HG03432 (cell line): ENCODE data around the gene RAB39B.

Source experiments
- ATAC-seq: cut with Tn5 transposase; IDR thresholded peaks from one replicate; pipeline ENCODE4 v1.9.1; 2021; ENCODE audit warnings: mild to moderate bottlenecking, moderate library complexity; ENCODE audit not compliant: unreplicated experiment

Gene RAB39B

DNA sequence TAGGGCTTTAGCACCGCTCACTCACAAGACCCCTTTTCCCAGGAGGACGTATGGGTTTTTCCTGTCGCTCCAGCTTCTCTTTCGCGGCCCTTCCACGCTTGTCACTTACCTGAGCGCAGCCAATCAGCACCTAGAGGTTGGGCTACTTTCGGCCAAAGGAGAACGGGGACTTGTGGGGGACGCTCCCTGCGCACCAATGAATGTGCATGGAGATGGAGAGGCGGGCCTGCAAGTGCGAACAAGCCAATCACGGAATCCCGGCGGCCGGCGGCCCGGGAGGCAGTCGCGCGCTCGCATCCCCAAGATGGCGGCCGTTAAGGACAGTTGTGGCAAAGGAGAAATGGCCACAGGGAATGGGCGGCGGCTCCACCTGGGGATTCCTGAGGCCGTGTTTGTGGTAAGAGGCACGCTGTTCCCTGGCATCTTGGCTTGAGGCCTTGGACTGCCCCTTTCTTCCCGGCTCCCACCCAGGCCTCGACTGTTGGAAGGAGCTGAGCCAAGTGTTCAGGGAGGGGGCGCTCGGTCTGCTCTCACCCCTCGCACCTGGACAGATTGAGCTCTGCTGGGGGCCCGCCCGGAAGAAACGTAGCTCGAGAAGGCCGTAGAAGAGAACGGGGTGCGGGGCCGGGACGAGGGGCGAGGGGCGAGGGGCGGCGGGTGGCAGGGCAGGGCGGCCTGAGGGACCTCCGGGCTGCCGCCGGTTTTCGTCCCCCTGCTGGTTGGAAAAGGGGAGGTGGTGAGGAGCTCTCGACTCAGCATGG lies 47.9 kb downstream of the RAB39B start, which contains the start of gene VBP1:
Gene VBP1, plus strand, starts transcription at position 282 of the 761 bp plus-strand sequence. Its CDS starts 23 bp downstream, at position 305.
- peak; percentile 98 for ATAC-seq

GRCh38 chrX:155215443-155216178 lies 48.7 kb downstream of the RAB39B start:
- ATAC-seq = peak; percentile 43

DNA sequence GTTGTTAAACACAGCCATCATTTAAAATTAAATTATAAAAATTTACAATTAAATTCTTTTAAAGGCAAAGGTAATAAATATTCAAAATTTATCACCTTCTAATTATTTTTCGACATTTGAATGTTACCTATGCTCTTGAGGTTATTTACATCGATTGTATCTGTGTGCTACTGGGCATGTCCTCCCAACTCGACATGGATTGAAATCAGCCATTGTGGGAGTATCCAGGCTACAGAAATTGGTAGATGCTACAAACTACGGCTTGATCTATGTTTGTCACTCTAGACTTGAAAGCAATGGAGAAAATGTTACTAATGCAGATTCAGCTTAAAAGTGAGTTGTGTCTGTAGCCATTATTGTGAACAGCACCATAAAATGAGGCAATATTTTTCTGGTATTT lies 50.6 kb downstream of the RAB39B start:
- no peak for ATAC-seq

GRCh38 chrX:155211208-155211607 lies 53.1 kb downstream of the RAB39B start:
- no peak for ATAC-seq
